Measurements from ENCODE around the gene COX20. TPM values are rescaled to one million over a fixed set of nuclear protein-coding genes. Genes with fewer than 3 reads are reported as not detected.

The COX20 gene
- polyA plus RNA-seq, 1 donor (not counting 4 experiments of a cell fraction or from before 2014, with no cell fraction given), result 66.1 TPM

DNA sequence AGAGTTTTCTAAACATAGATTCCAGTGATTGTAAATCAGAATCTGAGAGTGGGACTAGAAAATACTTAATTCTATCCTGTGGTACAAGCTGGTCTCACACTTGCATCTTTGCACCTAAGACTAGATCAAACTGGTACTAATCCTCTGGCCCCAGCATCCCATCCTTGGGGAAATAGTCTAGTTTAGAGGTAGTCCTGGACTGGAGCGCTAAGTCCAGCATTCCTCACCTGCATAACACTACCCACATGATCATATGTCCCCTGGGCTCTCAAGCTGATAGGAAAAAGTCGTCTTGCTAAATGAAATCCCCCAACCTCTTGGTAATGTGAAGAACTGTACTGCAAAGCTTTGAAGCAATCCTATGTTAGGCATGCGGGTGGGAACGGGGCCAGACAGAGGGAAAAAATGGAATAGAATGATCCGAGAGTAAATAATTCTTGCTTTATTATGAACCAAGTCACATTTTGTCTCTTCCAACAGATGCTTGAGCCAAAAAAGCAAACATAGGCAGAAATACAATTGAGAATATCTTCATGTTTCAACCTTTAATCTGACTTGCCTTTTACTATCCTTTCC lies 4.8 kb downstream of the COX20 start:
- H3K9me3 ChIP-seq (ENCODE audit: control insufficient read depth, low read depth, low read length), result no peaks in the 10 kb centered on the region
- dilution Hi-C loops (cut with MboI; ENCODE audit: extremely low pct_ligation_motif_present, low sequenced_read_pairs), result no loop called here
- H3K4me2 ChIP-seq (ENCODE audit: control insufficient read depth, extremely low read depth, insufficient read depth, low read depth, low read length), result no peak overlapping the region
- H3K9me1 ChIP-seq (ENCODE audit: control insufficient read depth, extremely low read depth, insufficient read depth, low read length), result no peaks in the 10 kb centered on the region
- H3K36me3 ChIP-seq (ENCODE audit: control insufficient read depth in 2 of 2, extremely low read depth in 1 of 2, insufficient read depth in 2 of 2, low read length in 2 of 2), result peaks cover 15 to 17% of the 10 kb centered on the region in 2 experiments
- TF ChIP-seq, protein P1, sequence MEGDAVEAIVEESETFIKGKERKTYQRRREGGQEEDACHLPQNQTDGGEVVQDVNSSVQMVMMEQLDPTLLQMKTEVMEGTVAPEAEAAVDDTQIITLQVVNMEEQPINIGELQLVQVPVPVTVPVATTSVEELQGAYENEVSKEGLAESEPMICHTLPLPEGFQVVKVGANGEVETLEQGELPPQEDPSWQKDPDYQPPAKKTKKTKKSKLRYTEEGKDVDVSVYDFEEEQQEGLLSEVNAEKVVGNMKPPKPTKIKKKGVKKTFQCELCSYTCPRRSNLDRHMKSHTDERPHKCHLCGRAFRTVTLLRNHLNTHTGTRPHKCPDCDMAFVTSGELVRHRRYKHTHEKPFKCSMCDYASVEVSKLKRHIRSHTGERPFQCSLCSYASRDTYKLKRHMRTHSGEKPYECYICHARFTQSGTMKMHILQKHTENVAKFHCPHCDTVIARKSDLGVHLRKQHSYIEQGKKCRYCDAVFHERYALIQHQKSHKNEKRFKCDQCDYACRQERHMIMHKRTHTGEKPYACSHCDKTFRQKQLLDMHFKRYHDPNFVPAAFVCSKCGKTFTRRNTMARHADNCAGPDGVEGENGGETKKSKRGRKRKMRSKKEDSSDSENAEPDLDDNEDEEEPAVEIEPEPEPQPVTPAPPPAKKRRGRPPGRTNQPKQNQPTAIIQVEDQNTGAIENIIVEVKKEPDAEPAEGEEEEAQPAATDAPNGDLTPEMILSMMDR (optimal IDR thresholded peaks at IDR 0.05 in 1 of 3, IDR thresholded peaks at IDR 0.05 in 1 of 3, conservative IDR thresholded peaks at IDR 0.05 in 1 of 3; ENCODE audit: extremely low read depth in 1 of 3, insufficient read depth in 2 of 3, low read length in 3 of 3), result no peak
- TF ChIP-seq EZH2 (IDR thresholded peaks at IDR 0.05; ENCODE audit: low read length), result no peak
- H3K4me1 ChIP-seq (ENCODE audit: control insufficient read depth, extremely low read depth, insufficient read depth, low read length), result peaks cover 8% of the 10 kb centered on the region
- DNase-seq (ENCODE audit: low read depth, low spot score) (no peak), FAIRE-seq (no peak)
- no peaks in the 10 kb centered on the region for H4K20me1 ChIP-seq (ENCODE audit: control insufficient read depth, extremely low read depth, insufficient read depth, low read length)
- H3K4me3 ChIP-seq (ENCODE audit: control insufficient read depth in 2 of 3, extremely low read depth in 1 of 3, insufficient read depth in 2 of 3, low read depth in 1 of 3, low read length in 3 of 3), result no peak overlapping the region
- no peak overlapping the region for H3K9ac ChIP-seq (ENCODE audit: control insufficient read depth, extremely low read depth, insufficient read depth, low read length)
- H3K27me3 ChIP-seq (ENCODE audit: control insufficient read depth, extremely low read depth, insufficient read depth, low read length), result no peaks in the 10 kb centered on the region
- peaks cover 65% of the 10 kb centered on the region for H3K79me2 ChIP-seq (ENCODE audit: control insufficient read depth, insufficient read depth, low read length)
- no peak overlapping the region for H2AFZ ChIP-seq (ENCODE audit: control insufficient read depth, low read length)
- no peak overlapping the region for H3K27ac ChIP-seq (ENCODE audit: control insufficient read depth, insufficient read depth, low read length)

- H3K27ac ChIP-seq (ENCODE audit: control insufficient read depth, insufficient read depth, low read length), result no peak overlapping the region
- no peak overlapping the region for H3K4me2 ChIP-seq (ENCODE audit: control insufficient read depth, extremely low read depth, insufficient read depth, low read depth, low read length)
- TF ChIP-seq, protein P1 (optimal IDR thresholded peaks at IDR 0.05 in 1 of 3, IDR thresholded peaks at IDR 0.05 in 1 of 3, conservative IDR thresholded peaks at IDR 0.05 in 1 of 3; ENCODE audit: extremely low read depth in 1 of 3, insufficient read depth in 2 of 3, low read length in 3 of 3), result no peak
- TF ChIP-seq EZH2 (IDR thresholded peaks at IDR 0.05; ENCODE audit: low read length), result no peak
- no peaks in the 10 kb centered on the region for H3K9me3 ChIP-seq (ENCODE audit: control insufficient read depth, low read depth, low read length)
- no peaks in the 10 kb centered on the region for H3K9me1 ChIP-seq (ENCODE audit: control insufficient read depth, extremely low read depth, insufficient read depth, low read length)
- DNase-seq (ENCODE audit: low read depth, low spot score), result no peak
- FAIRE-seq, result no peak
- H3K36me3 ChIP-seq (ENCODE audit: control insufficient read depth in 2 of 2, extremely low read depth in 1 of 2, insufficient read depth in 2 of 2, low read length in 2 of 2), result peaks cover 18 to 25% of the 10 kb centered on the region in 2 experiments
- no peak overlapping the region for H3K4me3 ChIP-seq (ENCODE audit: control insufficient read depth in 2 of 3, extremely low read depth in 1 of 3, insufficient read depth in 2 of 3, low read depth in 1 of 3, low read length in 3 of 3)
- dilution Hi-C loops (cut with MboI; ENCODE audit: extremely low pct_ligation_motif_present, low sequenced_read_pairs), result no loop called here
- H3K9ac ChIP-seq (ENCODE audit: control insufficient read depth, extremely low read depth, insufficient read depth, low read length), result no peak overlapping the region
- no peak overlapping the region for H2AFZ ChIP-seq (ENCODE audit: control insufficient read depth, low read length)
- H3K4me1 ChIP-seq (ENCODE audit: control insufficient read depth, extremely low read depth, insufficient read depth, low read length), result peaks cover 8% of the 10 kb centered on the region
- H3K27me3 ChIP-seq (ENCODE audit: control insufficient read depth, extremely low read depth, insufficient read depth, low read length), result no peaks in the 10 kb centered on the region
- peaks cover 59% of the 10 kb centered on the region for H3K79me2 ChIP-seq (ENCODE audit: control insufficient read depth, insufficient read depth, low read length)
- no peaks in the 10 kb centered on the region for H4K20me1 ChIP-seq (ENCODE audit: control insufficient read depth, extremely low read depth, insufficient read depth, low read length)
These were observed 5.9 kb downstream of the COX20 start for GRCh38 chr1:244841273-244841927.

Data from keratinocyte (primary cell).